ENCODE results near the gene ARF3. TPM values are rescaled to one million over a fixed set of nuclear protein-coding genes. Genes with fewer than 3 reads are reported as not detected.

Gene ARF3
- polyA plus RNA-seq, 5 donors: 91.5 to 109 (median 103) TPM

GRCh38 chr12:48985475-48985897 is 28.2 kb upstream of the ARF3 start:
- DNase-seq: no peak

GRCh38 chr12:48982397-48983080 is 25.3 kb upstream of the ARF3 start:
- DNase-seq: no peak

GRCh38 chr12:48981757-48982157 is 24.5 kb upstream of the ARF3 start:
- DNase-seq: no peak

DNA sequence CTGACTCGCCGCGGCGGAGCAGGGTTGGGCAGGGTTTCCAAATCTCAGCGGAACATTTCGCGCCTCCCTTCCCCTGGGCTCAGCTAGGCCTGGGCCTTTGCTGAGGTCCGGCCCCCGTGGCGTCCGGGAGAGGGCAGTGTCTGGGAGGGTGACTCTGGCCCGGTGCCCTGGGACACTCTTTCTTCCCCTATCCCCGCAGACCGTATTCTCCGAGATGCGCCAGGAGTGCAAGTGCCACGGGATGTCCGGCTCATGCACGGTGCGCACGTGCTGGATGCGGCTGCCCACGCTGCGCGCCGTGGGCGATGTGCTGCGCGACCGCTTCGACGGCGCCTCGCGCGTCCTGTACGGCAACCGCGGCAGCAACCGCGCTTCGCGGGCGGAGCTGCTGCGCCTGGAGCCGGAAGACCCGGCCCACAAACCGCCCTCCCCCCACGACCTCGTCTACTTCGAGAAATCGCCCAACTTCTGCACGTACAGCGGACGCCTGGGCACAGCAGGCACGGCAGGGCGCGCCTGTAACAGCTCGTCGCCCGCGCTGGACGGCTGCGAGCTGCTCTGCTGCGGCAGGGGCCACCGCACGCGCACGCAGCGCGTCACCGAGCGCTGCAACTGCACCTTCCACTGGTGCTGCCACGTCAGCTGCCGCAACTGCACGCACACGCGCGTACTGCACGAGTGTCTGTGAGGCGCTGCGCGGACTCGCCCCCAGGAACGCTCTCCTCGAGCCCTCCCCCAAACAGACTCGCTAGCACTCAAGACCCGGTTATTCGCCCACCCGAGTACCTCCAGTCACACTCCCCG is 23.9 kb upstream of the ARF3 start:
- no peak for DNase-seq

- no peak for DNase-seq
These were observed 23.2 kb upstream of the ARF3 start for GRCh38 chr12:48980389-48980952.

- no peak for DNase-seq
These were observed 22.5 kb upstream of the ARF3 start for GRCh38 chr12:48979602-48980388.

DNA sequence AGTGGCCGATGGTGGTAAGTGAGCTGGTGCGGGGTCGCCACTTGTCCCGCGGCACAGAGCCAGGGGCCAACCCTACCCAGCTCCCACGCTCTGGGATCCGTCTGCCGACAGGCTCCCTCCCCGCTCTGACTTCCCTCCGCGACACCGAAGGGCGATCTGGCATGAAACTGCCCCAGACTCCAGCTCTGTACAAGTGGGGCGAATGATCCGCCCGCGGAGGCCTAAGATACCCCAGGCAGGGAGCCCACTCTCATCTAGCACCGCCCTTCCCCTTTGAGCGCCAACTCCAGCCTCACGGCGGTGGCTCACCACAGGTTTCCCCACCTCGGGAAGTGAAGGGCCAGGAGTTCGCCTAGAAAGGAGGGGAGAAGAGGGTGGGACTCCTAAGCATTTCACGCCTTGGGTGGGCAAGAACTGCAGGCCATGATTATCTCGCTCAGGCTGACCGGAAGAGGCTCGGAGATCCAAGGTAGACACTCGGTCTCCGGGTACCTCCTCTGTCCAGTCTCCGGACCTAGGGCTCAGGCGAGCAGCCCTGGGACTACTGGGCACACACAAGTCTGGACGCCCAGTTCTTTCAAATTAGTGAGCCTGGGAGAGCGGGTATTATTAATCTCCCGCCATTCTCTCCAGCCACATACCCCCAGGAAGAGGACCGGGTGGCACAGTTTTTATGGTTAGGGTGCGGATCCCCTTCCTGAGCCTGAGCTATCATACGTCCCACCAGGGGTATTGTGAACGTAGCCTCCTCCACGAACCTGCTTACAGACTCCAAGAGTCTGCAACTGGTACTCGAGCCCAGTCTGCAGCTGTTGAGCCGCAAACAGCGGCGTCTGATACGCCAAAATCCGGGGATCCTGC is 21.7 kb upstream of the ARF3 start:
- no peak for DNase-seq

DNA sequence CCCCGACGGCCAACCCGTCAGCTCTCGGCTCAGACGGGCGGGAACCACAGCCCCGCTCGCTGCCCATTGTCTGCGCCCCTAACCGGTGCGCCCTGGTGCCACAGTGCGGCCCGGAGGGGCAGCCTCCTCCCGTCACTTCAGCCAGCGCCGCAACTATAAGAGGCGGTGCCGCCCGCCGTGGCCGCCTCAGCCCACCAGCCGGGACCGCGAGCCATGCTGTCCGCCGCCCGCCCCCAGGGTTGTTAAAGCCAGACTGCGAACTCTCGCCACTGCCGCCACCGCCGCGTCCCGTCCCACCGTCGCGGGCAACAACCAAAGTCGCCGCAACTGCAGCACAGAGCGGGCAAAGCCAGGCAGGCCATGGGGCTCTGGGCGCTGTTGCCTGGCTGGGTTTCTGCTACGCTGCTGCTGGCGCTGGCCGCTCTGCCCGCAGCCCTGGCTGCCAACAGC is 21.0 kb upstream of the ARF3 start, which contains the start of gene WNT1:
WNT1 (plus strand) TSS at position 32 of the 450 bp plus-strand sequence; CDS start at position 361, 329 bp downstream.
- DNase-seq: no peak

DNA sequence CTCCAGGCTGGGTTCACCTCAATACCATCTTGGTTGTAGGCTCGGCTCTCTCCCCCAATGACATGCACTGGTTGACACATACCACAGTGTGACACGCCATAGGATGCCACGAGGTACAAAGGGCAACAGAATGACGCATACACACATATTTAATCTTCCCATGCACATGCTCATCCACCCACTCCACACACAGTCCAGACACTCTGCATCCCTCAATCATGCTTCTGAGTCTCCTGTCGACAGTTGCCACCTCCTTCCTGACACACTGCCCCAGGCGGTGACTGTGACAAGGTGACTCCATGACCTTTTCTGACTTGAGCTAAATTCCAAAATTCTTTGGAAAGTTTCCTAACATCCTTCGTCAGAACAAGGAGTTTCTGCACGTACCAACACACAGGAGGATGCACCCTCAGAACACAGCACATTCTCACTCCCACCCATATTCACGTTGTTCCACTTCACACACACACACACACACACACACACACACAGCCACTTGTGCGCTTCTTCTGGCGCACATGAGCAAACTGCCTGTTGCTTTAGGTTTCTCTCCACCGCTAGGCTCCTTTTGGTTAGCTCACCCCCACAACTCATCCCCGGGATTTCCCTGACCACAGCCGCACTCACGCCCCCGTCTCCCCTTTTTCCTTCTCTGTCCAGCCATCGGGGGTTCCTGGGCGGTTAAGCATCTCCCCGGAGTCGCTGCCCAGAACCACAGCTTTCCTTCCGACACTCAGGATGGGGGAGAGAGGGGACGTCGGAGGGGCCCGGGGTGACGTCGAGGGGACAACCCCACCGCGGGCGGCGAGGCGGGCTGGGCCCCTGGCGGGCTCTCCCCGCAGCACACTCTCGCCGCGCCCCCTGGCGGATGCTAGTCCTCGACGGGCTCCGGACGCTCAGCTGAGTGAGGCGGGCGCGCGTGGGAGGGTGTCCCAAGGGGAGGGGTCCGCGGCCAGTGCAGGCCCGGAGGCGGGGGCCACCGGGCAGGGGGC is 20.3 kb upstream of the ARF3 start:
- DNase-seq: no peak

DNA sequence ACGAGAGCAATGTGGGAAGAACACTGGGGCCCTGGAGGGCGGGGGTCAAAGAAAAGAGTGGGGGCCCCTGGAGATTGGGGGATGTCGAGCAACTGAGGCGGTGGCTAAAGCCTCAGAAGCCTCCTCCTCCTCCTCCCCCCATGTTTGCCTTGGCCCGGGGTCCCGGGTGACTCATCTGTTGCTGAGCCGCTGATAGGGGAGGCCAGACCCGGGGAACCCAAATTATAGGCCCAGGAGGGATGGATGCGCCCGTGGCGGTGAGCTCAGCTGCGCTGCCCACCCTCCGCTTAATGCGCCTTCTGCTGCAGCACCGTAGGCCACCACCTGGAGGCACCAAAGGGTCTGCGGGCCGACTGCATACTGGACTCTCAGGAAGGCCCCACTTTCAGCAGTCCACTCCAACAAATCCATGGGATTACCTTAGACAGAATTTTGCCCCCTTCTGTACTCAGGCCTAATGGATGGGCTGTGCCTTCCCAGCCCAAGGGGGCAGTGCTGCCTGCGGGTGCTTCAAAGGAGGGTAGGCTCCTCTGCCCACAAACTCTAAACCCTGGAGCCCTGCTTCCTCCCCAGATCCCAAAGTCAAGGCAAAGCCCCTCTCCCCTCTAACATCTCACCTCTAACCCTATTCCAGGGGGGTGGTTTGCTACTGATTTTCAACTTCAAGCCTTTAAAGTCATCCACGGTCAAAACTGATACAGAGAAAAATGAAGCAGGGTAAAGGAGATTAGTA is 16.8 kb upstream of the ARF3 start:
- DNase-seq: no peak

GRCh38 chr12:48973531-48973930 is 16.2 kb upstream of the ARF3 start:
- DNase-seq: no peak

DNA sequence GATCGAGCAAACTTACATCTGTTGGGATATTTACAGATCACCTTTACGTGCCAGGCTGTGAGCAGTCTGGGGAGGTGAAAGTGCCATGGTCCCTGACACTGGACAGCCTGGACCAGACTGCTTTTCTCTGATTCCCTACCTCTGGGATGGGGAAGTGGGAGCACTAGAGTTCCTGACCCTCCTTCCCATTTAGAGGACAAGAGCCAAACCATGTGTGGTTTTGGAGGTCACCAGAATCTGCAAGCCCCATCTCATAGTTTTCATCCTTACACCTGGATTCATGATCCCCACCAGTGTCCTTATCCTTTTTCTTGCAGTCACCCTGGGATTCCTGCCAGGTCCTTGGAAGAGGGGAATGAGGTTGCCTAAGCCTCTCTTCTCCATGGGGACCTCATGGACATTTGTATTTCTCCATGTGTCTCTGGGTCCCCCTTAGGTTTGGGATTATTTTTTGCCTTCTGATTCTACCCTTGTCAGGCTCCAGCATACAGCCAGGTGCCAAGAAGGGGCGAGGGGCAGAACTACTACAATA is 15.7 kb upstream of the ARF3 start:
- DNase-seq: no peak

DNA sequence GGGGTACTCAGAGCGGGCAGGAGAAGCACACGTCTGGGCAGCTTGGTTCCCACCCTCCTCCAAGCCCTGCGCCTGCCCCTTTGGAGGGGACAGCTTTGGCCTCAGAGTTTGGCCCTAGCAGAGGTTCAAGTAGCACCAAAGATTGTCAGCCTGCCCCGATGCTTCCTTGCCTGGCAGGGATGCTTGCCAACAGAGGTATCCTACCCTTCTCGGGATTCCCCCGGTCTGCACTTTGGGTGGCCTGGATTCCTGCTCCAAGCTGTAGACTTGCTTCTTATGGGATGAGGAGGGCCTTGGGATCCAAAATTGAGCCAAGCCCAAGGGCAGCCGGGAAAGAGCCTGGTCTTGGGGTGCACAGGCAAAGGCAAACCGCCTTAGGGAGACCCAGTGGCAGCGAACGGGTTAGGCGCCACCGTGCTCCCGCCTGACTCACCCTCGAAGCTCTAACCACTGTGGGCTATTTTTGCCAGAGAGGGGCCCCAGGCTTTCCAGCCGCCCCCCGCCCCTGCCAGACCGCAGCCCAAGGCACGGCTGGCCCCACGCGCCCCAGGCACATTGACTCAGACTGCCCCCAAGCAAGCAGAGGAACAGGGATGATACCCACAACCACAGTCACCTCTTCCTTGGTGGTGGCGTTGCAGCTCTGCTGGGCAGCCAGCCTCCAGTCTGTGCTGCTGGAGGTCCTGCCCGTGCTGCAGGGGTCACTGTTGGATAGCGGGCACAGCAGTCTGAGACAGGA is 15.1 kb upstream of the ARF3 start:
- DNase-seq: no peak

DNA sequence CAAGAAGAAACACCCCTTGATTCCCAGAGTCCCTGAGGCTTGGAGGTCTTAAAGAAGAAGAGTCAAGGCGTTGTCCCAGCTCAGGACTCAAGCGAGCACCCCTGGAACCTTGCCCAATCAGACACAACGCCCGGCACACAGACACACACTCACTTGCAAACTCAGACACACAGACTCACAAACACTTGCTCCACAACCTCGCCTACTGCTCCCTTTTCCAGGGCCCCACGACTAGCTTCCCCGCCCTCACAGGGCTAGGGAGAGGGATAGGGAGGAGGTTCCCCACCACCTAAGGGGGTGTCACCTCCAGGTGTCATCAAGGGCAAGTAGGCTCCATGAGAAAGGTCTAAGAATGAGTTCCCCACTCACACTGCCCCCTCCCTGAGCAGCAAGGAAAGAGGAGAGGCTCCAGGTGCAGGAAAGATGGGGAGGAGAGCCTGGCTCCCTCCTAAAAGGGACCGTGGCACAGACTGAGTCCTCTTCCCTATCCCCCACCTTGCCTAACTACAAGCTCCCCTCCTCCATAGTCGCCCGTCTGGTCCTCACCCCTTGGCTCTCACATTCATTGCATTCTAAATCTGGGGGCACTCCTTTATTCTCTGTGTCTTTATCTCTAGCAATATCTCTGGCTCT is 13.5 kb upstream of the ARF3 start:
- no peak for DNase-seq

GRCh38 chr12:48969833-48970701 is 12.8 kb upstream of the ARF3 start:
- no peak for DNase-seq

DNA sequence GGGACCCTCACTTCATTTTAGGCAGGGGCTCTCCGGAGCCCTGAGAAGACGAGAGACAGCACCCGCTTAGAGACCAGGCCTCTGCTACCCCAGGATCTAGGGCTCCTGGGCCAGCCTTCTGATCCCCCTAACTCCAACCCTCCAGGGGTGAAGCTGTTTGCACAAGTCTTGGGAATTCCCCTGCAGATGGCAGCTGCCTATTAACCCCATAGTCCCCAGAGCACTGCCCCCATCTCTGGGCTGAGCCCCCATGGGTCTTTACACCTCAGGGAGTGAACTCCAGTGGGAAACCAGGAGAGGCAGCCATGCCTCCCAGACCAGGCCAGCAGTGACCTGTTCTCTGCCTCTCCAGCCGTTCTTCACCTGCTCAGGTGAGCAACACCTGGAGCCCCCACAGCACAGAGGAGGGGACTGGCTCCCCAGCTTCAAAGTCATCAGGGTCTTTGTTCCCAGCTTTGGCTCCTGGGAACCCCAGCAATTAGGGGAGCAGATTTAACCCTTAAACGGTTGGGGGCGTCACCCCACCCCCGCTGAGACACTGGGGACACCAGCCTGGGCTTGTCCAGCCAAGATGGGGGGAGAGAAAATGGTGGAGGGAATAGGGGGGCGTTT is 12.0 kb upstream of the ARF3 start:
- no peak for DNase-seq
